HL-60/S4 treated with phorbol 12-myristate 13-acetate at 8.2 ng/mL for 4 days and 3 days (cell line): ENCODE measurements around the gene CYB561.

Source experiments
- in situ Hi-C: fragments of 300-500 bp; cut with MboI; formaldehyde crosslinking; loops from 2 replicates; pipeline ENCODE4 v1.15.0; 2022; ENCODE audit warnings: low sequenced_read_pairs

CYB561 gene

DNA sequence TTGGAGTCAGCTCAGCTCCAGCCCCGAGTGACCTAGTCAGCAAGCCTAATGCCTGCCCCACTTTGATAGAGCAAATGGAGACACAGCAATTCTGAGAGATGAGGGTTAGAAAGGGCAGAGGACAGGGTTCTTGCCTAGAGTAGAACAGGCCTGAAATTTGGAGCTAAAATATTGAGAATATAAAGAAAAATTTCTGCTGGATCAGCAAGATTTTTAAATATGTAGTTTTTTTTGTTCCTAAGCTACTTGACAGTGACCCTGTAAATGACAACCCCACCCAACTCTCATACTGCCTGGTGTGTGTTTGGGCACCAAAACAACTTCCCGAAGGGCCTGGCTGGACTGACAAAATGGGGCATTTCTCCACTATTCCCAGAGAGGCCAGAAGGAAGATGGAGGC is 26.7 kb downstream of the CYB561 start:
- in situ Hi-C loops: loop anchor here (25.0 kb wide), 1 partner anchor 732 kb away; no protein-coding TSS in a partner anchor

DNA sequence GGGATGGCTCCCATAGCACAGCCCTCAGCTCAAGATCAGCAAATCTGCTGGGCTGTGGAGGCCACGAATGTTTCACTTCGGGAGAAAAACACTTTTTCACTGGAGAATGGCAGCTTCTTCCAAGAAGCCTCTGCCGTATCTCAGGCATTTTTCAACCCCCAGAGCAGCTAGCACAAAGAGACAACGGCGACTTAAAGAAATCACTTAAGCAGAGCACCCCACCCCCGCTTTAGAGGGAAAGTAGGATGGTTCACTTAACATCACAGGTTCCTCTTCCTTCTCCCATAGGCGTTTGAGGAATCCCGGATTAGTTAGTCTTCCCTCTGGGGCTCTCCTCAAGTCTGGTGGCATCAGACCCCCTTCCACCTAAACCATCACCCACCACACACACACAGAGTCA is 27.6 kb downstream of the CYB561 start:
- in situ Hi-C loops: loop anchor here (25.0 kb wide), 1 partner anchor 731 kb away; no protein-coding TSS in a partner anchor

DNA sequence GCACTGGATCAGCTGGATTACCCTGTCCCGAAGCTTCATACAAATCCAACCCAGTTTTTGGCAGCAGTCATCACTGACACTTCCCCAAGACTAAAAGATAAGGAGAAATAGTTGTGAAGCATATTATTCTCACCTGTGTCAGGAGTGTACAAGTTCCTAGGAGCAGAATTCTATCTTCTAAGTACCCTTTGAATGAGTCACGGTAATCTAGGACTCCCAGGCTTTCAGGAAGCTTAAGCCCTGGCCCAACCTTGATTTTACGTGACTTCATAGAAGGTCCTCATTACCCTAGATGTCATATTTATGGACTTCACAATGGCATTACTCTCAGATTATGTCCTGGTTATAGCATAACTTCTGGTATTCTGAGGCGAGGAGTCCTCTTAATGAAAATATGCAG is 31.9 kb downstream of the CYB561 start:
- in situ Hi-C loops: loop anchor here (25.0 kb wide), 1 partner anchor 727 kb away; no protein-coding TSS in a partner anchor

DNA sequence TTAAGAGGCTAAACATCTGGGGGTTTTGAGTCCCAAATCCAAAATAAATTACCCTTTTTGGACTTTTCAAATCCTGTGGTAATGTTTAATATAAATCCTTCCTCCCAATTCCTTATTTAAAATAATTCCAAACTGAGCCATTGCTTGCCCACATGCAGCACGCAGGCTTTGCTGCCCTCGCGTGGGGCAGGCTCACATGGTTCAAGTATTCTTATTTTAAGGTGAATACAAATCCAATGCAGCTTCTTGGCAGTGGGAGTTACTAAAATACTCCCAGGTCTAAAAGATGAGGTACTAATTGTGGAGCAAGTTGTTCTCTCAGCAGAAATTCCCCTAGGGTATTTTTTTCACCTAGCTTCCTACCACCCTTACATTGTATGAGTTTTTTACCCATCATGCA is 33.0 kb downstream of the CYB561 start:
- in situ Hi-C loops: loop anchor here (25.0 kb wide), 1 partner anchor 726 kb away; no protein-coding TSS in a partner anchor

DNA sequence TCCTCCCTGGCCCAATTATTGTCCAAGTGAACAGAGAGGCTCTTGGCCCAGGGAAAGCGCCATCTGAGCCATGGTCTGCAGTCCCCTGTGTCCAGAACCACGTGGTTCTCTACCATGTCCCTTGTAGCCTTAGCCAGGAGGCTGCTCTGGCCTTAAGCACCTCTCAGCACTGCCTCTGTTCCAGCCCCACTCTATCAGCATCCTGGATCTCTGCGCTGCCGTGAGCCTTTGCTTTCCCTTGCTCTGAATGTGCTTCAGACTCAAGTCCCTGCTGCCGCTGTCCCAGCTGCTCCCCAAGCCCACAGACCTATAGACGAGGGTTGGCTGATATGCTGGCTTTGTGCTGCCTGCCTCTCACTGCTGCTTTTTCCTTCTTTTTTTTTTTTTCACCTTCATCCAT is 33.9 kb downstream of the CYB561 start:
- in situ Hi-C loops: loop anchor here (25.0 kb wide), 1 partner anchor 725 kb away; no protein-coding TSS in a partner anchor

DNA sequence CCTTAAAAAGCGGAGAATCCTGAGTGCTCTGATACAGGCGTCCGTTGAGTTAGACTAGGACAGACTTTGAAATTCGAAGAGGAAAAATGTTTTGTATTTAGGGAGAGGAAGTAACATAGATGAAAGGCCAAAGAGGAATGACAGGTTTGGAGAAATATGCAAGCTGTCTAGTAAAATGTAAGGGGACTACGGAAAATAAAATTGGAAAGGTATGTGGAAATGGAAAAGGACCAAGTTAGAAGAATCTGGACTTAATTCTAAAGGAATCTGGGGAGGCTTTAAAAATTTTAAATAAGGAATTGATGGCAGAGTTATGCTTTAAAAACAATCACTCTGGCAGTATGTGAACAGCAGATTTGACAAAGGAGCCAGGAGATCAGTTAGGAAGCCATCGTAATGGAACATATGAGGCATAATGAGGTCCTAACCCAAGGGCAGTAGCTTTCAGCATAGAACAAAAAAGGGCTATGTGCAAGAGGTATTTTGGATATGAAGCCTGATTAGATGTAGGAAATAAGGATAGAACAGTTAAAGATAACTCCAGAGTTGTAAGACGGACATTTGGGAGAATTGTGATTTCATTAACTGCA is 38.3 kb downstream of the CYB561 start:
- in situ Hi-C loops: loop anchor here (25.0 kb wide), 1 partner anchor 721 kb away; no protein-coding TSS in a partner anchor

DNA sequence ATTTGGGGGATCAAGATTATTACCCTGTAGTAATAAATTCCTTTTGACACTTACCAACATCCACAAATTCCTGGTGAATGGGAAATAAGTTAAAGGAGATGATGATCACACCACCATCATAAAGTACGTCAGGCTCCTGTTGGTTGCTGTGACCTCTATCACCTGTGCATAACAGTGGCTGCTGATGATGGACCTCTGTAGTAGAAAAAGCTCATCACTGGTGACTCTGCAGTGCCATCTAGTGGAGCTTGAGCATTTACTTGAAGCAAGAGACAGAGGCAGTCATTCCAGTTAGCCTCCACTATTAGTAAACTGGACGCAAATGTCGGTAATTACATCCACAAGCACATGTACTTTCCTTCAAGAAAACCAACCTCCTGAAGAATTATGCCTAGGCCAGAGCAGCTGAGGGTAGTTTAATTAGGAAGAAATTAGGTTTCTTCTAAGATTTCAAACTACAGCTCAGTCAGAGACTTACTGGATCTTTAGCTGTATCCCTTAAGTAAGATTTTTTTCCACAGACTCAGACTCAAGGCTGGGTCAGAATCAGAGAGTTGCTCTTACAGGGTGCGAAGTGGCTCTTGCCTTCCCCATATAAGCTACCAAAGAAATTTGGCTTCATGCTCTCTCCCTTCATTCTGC is 39.3 kb downstream of the CYB561 start:
- in situ Hi-C loops: loop anchor here (25.0 kb wide), 1 partner anchor 720 kb away; no protein-coding TSS in a partner anchor

DNA sequence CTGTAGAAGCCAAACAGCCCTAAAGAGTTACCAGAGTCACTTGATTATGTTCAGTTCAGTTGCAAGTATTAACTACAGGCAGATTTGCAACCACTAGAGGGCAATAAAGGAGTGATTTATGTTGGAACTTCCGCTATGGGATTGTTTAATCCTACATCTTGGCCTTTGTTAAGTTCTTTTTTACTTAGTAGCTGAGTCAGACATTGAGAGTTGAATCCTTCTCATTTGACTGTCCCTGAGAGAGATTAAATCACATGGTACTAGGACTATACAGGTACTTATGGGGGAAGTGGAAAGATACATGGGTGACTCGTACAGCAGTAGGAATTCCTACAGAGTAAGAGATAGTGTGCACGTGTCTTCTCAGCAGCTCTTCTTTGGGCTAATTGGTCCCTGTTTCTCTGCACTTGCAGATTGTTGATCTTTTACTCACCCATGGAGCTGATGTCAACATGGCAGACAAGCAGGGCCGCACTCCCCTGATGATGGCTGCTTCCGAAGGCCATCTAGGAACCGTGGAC is 40.3 kb downstream of the CYB561 start:
- in situ Hi-C loops: loop anchor here (25.0 kb wide), 1 partner anchor 718 kb away; no protein-coding TSS in a partner anchor

DNA sequence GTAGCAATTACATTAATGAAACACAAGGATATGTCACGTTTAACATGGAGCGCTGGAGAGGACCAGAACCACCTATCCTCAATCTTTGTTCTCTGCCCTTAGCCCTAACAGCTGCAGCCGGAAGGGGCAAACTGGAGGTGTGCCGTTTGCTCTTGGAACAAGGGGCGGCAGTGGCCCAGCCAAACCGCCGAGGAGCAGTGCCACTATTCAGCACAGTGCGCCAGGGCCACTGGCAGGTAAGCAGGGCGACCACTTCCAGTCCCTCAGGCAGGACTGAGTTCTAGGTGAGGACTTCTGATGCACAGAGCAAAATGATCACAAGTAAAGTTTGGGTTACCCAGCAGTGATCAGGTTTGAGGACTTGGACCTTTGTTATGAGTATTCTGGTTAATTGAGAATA is 41.1 kb downstream of the CYB561 start:
- in situ Hi-C loops: loop anchor here (25.0 kb wide), 1 partner anchor 718 kb away; no protein-coding TSS in a partner anchor

DNA sequence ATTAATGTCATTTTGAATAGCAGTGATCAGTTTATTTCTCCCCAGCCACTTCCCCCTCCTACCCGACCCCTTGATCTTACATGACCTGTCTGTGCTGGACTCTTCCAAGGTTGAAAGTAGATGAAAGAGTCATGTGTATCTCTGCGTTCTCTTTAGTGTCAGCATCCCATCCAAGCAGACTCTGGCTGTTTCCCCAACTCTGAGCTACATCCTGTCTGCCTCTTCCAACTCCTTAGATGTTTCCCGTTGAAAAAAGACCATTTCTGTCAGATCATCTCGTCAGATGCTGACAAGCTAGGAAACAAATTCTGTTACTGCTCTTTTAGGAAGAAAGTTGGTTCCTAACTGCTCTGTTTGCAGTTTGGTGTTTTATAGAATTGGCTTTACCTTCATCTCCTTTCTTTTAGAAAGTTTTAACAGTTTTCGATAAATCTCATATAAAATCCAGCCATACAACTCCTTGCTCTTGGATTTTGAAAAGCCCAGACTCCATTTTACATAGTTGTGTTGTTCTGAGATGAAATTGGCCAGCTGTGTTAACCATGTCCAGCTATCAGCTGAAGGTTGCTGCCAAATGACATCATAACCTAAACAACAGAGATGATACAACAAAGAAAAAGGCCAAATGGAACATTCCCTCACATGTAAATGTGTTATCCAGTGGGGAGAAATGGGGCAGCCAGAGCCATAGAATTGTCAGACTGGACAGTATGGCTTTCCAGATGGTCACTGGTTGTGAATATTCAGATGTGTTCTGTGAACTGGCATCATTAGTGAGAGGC is 43.5 kb downstream of the CYB561 start:
- in situ Hi-C loops: loop anchor here (25.0 kb wide), 1 partner anchor 715 kb away; no protein-coding TSS in a partner anchor

DNA sequence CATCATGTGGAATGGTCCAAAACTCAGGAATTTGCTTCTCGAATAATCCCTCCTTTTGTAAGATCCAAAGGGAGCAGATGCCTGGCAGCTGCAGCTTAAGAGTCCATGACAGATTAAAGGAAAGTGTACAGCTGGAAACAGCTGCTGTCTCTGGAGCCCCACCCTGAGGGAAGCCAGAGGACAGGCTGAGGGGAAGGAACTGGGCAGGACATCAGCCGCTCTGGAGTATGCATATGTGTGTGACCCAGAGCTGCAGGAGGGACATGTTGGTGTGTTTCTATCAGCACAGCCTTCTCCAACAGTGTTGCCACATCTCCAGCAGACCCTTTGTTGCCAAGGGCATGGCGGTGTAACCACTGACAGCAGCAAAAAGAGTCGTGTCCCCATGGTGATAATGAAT is 46.2 kb downstream of the CYB561 start:
- in situ Hi-C loops: loop anchor here (25.0 kb wide), 1 partner anchor 713 kb away; no protein-coding TSS in a partner anchor

DNA sequence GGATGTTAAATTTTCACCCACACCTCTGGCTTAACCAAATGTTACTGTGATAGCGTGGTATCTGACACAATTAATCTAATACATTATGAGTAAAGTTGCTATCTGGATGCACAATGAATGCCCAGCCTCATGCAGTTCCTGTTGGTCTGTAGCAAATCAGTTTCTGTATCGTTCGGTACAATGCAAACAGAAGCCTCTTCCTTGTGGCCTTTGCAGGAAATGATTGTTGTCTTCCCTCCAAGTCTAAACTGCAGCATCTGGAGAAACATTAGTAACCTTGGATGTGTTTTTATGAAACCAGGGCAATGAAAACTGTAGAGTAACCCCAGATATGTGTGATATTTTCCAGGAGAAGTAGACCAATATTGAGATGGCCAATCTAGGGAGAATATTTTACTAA is 46.8 kb downstream of the CYB561 start:
- in situ Hi-C loops: no loop called here

DNA sequence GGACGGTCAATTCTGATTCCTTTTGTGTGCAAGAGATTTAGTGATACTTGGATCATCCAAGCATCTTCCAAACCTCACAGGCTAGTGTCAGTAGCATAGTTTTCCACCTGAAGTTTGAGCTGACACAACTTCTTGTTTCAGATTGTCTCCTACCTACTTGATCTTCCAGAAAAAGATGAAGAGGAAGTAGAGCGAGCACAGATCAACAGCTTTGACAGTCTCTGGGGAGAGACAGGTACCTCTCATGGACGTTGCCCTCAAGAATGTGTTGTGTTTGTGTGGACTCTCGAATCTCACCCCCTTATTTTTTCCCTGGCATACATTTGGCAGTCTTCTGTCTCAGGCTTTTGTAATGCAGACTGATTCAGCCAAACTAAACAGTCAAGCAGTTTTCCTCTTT is 47.4 kb downstream of the CYB561 start:
- in situ Hi-C loops: no loop called here

DNA sequence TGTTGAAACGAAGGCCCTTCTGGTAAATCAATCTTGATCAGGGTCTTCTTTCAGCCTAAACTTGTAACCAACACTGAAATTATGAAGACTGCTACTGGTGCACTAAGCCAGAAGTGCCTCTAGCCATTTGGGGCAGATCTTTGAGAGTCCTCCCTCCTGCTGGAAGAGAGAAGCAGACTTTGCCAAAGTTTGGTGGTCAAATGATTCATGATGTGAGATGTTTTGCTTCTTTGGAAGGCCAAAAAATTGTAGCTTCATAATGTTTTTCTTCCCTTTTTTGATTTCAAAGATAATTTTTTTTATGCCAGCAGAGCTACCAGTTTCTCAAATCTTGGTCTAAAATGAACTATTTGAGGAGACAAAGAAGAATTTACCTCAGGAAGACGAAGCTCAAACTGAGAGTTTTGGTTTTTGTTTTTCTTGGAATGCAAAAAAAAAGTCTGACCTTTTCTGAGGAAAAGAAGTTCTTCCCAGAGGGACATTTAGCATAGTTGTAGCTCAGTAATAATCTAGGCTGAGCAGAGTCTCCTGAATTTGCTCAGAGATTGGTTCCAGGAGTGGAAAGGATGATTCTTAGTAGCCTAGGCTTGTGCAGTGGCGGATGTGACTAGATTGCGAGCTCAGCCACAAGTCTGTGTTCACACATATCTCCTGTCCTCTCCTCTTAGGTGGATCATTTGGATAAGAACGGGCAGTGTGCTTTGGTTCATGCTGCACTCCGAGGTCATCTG is 50.9 kb downstream of the CYB561 start:
- in situ Hi-C loops: no loop called here

DNA sequence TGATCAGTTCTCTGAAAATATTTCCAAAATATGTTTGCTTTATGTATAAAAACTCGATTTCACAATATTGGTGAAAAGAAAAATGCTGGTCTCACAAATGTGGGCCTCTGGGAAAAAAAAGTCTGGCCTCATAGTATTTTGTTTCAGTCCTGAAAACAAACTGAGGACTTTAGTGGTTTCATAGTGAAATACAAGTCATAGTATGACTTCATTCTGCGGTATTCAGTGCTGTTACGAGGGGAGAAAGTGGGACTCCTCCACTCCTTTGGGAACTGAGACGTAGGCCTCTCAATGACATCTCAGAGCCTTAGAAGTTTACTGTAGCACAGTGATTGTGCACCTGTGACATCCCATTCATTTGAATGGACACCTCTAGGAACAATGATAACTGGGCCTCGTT is 56.0 kb downstream of the CYB561 start:
- in situ Hi-C loops: no loop called here

DNA sequence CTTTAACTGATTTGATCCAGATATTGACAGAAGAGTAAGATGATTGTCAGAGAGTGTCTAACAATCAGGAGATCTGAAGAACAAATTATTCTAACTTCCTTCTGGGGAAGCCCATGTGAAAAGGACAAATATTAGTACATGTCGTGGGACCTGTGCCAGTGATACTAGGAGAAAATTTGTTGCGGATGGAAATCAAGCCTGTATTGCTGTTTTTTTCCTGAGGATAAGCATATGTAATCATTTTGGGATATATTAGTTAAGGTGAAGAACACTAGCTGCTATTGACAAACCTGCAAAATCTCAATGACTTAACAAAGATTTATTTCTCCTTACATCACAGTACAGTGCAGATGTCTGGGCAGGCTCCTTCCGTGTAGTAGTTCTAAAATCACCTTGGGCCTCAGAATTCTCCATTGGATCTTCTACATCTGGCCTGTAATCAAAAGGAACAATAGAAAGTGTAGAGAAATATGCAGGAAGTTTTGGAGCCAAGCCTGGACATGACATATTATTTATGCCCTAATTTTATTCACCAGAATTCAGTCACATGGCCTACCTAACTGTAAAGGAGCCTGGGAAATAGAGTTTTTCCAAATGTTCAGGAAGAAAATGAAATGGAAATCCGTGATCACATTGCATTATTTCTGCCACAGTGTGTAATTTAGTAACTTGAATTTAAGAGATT is 58.3 kb downstream of the CYB561 start:
- in situ Hi-C loops: no loop called here

DNA sequence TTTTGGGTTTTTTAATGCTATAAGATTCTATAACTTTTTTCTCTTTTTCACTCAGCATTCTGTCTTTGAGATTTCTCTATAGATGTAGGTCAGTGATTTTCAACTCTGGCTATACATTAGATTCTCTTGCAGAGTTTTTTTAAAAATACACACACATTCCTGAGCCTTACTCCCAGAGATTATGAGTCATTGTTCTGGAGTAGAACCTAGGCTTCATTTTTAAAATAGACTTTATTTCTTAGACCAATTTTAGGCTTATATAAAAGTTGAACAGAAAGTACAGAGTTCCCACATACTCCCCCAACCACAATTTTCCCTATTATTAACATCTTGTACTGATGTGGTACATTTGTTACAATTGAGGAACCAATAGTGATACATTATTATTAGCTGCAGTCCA is 63.3 kb downstream of the CYB561 start:
- in situ Hi-C loops: no loop called here
